ENCODE results near the gene RRBP1. TPM values are rescaled to one million over a fixed set of nuclear protein-coding genes. Genes with fewer than 3 reads are reported as not detected.
"Not testable (repeated sequence)": the region's sequence is repeated elsewhere in the genome, so short reads cannot be mapped to it uniquely, and the experiment has no call there.

Gene RRBP1
- total RNA-seq, 1 experiment from 2014 or later: 83.3 TPM

DNA sequence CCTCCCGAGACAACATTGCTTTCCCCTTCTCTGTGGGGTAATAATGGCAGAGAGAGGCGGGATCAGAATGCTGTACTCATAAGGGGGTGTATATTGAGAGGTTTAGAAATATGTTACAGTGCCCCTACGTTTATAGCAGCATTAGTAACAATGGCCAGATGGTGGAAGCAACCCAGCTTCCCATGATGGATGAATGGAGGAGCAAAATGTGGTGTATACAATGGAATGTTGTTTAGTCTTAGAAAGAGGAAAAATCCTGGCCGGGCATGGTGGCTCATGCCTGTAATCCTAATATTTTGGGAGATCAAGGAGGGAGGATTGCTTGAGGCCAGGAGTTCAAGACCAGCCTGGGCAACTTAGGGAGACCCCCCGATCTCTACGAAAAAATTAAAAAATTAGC lies 30.7 kb upstream of the RRBP1 start:
- no peak for DNase-seq
- Histone ChIP-seq H3K9me3 (no peaks in the 10 kb centered on the region), H3K27me3 (no peaks in the 10 kb centered on the region), H3K4me3 (no peak overlapping the region), H3K36me3 (no peaks in the 10 kb centered on the region)

DNA sequence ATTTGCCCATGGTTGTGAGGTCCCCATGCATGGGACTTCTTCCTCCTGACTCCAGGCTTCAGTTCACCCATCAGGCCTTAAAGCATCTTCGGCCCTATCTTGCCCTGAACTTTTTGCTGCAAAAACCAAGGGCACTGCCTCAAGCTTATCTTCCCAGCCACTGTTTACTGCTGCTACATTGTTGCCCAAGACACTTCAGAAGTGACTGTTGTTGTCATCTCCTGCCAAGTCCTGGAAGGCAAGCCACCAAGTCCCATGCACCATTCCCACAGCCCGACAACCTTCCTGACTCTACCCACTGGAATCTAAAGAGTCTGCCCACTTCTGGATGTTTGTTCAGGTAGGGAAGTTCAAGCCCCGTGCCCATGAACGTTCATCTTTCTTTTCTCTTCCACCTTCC lies 30.2 kb upstream of the RRBP1 start:
- Histone ChIP-seq H3K4me3 (no peak overlapping the region), H3K27me3 (no peaks in the 10 kb centered on the region), H3K36me3 (no peaks in the 10 kb centered on the region), H3K9me3 (no peaks in the 10 kb centered on the region)
- DNase-seq: no peak

DNA sequence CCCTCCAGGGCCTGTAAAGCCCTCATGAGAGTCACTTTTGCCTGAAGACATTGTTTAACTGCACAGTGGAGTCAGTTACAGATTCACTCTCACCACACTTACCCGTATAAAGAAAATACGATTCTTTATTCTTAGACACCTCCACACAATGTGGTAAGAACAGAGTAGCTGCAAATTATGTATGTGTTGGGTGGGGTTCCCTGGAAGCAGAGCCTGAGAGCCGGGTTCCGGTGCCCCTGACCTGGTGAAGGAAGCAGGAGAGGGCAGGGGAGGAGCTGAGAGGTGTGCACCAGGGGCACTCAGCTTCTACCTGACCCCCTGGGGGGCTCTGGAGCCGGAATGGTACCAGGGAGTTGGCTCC lies 29.2 kb upstream of the RRBP1 start:
- H3K9me3 ChIP-seq: no peaks in the 10 kb centered on the region
- H3K27me3 ChIP-seq: no peaks in the 10 kb centered on the region
- no peak overlapping the region for H3K4me3 ChIP-seq
- DNase-seq: no peak
- no peaks in the 10 kb centered on the region for H3K36me3 ChIP-seq

DNA sequence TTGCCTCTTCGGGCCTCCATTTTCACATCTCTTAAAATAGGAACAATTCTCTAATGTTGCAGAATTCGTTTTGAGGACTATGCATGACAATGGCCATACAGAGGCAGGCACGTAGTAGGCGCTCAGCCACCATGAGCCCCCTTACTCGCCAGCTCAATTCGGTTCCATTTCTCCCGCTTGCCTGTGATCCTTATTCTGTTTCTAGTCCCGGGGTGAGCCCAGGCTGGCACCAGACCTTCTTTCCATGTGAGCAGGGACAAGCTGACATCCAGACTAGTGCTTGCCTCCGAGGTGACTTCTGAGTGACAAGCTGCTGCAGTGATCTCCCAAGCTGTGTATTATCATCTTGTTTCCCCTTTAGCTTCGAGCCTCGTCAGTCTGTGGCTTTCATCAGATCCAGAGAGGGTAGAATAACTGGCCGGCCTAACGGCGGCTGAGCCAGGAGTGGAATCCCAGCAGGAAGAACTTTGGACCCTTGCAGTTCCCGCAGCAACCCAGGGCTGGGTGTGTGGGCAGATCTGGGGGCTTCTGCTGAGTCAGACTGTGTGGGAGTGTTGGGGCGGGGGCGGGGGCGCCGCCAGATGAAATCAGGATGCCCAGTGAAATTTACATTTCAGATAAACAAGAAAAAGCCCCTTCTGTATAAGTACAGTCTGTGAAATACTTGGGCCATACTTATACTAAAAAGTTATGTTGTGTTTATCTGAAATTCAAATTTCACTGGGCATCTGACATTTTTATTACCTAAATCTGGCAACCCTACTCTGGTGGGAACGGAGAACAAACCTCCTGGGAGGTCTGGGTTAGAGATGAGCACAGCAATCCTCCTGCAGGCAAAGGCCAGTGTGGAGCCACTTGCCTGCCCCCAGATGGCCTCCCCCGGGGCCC lies 28.6 kb upstream of the RRBP1 start:
- Histone ChIP-seq H3K36me3 (no peaks in the 10 kb centered on the region), H3K9me3 (no peaks in the 10 kb centered on the region), H3K27me3 (no peaks in the 10 kb centered on the region), H3K4me3 (no peak overlapping the region)
- no peak for DNase-seq

DNA sequence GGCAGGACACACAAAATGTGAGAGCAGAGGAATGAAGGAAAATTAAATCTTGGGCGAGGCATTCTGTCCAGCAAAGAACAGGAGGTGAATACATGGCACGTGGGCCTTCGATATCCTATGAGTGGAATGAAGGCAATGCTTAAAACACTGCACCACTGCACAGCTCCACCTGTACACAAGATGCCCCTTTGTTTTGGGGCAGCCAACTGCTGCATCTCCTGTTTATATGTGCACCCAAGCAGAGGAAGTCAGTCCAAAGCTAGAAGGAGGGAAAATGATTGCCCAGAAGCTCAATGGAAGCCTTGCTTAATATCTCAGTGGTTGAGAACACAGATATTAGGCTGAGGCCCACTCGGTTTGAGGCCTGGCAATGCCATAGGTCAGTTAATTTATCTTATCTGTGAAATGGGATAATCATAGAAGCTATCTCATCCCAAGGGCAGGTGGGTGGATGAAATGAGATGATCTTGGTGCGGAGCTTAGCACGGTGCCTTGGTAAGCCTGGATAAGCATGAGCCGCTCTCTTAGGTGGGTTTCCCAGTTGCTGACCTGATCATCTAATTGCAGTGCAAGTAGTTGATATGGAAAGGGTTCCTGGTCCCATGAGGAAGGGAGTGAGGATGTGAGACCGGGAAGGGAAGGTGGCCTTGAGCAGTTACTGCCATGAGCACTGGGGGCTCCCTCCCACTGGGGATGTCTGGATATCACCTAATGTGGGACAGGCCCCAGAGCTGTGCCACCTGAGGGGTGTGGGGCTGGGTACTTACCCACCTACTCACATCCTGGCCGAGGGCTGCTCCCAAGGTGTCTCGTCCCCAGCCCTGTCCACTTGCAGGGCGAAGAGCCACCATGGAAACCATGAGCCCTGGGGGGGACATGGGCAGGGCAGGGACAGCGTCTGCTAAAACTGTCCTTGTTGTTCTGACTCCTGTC lies 27.6 kb upstream of the RRBP1 start:
- Histone ChIP-seq H3K36me3 (no peaks in the 10 kb centered on the region), H3K27me3 (no peaks in the 10 kb centered on the region), H3K9me3 (no peaks in the 10 kb centered on the region), H3K4me3 (no peak overlapping the region)
- DNase-seq: no peak

DNA sequence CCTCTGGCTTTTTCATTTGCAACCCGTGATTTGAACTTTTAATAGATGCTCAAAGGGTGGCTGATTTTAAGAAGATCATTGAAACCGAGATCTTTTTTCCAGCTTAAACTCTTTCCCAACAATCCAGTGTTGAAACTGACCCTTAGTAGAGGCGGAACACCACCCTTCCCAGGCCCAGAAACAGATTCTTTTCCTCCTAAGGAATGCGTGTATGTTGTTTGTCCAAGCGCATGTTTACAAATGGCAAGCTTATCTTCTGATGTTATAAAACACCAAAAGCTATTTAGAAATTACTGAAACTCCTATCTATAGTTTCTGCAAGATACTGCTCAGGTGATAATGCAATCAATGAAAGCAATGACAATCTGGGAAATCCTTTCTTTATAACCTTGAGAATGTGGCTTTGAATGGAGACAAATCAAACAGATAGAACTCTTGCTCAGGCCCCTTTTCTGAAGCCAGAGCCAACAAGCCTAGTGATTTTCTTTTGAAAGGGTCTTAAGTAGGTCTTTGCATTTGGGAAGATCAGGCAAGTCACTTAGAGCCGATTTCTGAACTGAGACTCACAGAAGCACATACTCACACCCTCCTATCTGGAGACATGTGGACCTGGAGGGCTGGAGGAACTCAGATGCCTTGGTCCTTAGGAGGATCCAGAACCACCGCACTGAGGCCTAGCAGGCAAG lies 26.8 kb upstream of the RRBP1 start:
- Histone ChIP-seq H3K27me3 (no peaks in the 10 kb centered on the region), H3K36me3 (no peaks in the 10 kb centered on the region), H3K4me3 (no peak overlapping the region), H3K9me3 (no peaks in the 10 kb centered on the region)
- no peak for DNase-seq

DNA sequence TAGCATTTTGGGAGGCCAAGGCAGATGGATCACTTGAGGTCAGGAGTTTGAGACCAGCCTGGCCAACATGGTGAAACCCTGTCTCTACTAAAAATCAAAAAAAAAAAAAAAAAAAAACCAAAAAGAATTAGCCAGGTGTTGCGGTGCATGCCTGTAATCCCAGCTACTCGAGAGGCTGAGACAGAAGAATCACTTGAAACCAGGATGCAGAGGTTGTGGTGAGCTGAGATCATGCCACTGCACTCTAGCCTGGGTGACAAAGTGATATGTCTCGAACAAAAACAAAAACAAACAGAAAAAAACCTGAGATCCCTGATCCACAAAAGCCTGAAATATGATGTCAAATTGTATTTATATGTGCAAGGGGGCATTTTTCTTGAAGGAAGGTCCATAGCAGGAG lies 25.9 kb upstream of the RRBP1 start:
- H3K36me3 ChIP-seq, DNase-seq, H3K9me3 ChIP-seq, H3K27me3 ChIP-seq, H3K4me3 ChIP-seq: not testable (repeated sequence)

DNA sequence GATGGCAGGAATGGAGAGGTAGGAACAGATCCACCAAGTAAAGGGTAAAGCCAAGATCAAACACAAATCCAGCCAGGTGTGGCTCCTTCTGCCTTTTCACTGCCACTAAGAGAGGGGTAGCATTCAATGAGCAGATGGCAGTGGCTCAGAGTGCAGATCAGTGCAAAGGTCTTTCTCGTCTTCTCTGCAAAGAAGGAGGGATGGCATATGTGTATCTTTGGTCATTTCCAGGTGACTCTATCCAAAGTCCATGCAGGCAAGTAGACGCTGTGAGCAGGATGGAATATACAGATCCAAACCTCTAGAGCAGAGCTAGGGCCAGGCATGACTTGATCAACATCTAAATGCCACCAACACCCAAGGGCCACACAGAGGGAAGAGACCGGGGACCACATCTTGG lies 24.6 kb upstream of the RRBP1 start:
- no peaks in the 10 kb centered on the region for H3K9me3 ChIP-seq
- H3K27me3 ChIP-seq: no peaks in the 10 kb centered on the region
- H3K4me3 ChIP-seq: no peak overlapping the region
- no peaks in the 10 kb centered on the region for H3K36me3 ChIP-seq
- no peak for DNase-seq

DNA sequence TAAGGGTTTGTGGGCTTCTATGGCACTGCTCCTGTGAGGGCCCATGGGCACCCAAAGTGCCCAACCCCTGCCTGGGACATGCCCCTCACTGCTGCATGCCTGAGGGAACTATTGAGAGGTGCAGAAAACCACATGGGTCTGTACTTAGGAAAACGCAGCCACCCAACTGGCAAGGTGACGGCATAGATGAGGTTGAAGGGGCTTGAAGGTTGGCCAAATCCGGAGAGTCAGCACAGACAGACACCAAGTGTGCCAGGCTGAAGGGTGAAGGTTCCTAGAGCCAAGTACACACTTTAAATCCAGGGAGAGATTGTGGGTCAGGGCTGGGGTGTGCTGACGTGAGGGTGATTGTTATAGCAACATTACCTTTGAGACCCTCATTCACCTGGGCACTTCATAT lies 23.9 kb upstream of the RRBP1 start:
- Histone ChIP-seq H3K36me3 (no peaks in the 10 kb centered on the region), H3K4me3 (no peak overlapping the region), H3K27me3 (no peaks in the 10 kb centered on the region), H3K9me3 (no peaks in the 10 kb centered on the region)
- no peak for DNase-seq

DNA sequence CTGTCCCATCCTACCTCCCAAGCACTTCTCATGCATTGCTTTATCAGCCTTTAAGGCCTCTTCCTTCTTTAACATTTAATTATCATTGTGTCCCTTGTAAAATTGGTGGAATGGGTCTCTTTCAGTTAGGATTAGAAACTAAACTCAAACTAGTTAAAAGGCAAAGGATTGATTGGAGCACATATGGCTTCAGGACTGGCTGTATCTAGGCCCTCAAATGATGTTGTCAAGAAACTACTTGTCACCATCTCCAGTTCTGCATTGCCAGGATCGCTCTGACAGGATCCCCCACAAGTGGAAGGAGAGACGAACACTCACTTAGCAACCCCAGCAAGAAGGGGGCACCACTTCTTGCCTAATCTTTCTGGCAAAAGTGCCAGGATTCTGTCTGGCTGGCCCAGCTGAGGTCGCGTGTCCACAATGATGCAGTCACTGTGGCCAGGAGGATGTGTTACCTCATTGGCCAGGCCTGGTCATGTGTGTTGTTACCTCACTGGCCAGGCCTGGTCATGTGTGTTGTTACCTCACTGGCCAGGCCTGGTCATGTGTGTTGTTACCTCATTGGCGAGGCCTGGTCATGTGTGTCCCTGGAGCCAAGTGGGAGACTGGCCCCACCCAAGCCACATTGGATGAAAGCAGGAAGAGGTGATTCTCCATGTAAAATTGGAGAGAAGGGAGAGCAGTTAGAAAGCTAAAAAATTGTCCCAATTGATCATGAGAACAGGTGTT lies 22.7 kb upstream of the RRBP1 start:
- no peaks in the 10 kb centered on the region for H3K36me3 ChIP-seq
- H3K27me3 ChIP-seq: no peaks in the 10 kb centered on the region
- no peaks in the 10 kb centered on the region for H3K9me3 ChIP-seq

DNA sequence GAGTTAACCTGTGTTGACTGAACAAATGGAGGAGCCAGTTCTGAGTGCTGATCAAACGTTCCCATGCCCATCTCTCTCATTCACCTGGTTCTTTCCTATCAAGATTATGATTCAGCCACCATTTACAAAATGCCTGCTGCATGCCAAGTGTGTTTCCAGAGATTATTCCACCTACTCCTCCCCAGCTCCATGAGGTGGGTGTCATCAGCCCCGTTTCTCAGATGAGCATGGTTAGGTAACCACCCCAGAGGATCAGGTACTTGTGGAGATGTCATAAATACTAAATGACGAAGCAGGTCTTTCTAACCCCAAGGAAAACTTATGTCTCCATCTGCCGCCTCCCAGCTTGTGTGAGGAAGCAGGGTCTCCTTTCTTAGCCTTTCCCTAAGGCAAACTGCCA lies 19.8 kb upstream of the RRBP1 start:
- no peaks in the 10 kb centered on the region for H3K36me3 ChIP-seq
- H3K9me3 ChIP-seq: no peaks in the 10 kb centered on the region
- H3K27me3 ChIP-seq: no peaks in the 10 kb centered on the region
- no peak overlapping the region for H3K4me3 ChIP-seq
- DNase-seq: no peak

More for the DNA sequence above, 22.7 kb upstream of the RRBP1 start:
- no peak overlapping the region for H3K4me3 ChIP-seq
- DNase-seq: no peak

DNA sequence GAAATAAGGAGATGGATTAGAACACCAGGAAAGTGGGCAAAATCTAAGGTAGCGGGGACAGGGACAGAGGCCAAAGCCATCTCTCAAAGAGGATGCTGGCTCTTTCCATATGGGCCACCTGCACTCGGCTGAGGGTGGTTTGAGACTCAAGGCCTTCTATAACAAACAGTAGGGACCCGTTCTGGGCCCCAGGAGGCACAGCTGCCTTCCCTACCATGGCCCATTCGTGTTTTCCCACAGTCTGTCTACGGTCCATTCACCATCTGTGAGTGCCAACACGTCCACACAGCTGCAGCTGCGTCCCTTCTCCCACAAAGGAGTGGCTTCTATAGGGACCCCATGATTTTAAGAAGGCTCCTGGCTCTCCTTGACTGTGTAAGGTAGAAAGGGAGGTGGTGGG lies 18.6 kb upstream of the RRBP1 start:
- H3K4me3 ChIP-seq: no peak overlapping the region
- H3K27me3 ChIP-seq: no peaks in the 10 kb centered on the region
- H3K36me3 ChIP-seq: no peaks in the 10 kb centered on the region
- DNase-seq: no peak
- no peaks in the 10 kb centered on the region for H3K9me3 ChIP-seq

DNA sequence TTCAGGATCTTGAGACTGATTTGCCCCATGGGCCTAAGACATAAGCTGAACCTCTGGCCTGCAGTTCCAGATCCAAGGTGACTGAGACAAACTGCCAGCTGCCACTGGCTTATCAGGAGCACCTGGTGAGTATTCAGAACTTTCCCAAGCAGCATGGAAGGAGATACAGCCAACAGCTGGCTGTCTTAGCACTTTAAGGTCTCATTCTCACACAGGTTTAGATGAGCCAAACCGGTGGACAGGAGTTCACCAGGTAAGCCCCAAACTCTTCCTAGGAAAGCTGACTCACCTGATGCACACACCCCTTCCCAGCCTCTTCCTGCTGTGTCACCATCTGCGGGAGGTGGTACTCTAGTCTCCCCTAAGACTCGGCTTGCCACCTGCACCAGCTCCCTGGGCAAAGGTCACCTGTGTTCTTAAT lies 17.9 kb upstream of the RRBP1 start, which contains the start of gene BANF2:
Gene BANF2, plus strand, starts transcription at position 36 of the 421 bp plus-strand sequence. CDS start 25,060 bp downstream, outside the sequence.
- H3K4me3 ChIP-seq: no peak within 1 kb of the TSS
- no peaks in the 10 kb centered on the region for H3K36me3 ChIP-seq
- no peaks in the 10 kb centered on the region for H3K9me3 ChIP-seq
- H3K27me3 ChIP-seq: no peaks in the 10 kb centered on the region
- DNase-seq: no peak

DNA sequence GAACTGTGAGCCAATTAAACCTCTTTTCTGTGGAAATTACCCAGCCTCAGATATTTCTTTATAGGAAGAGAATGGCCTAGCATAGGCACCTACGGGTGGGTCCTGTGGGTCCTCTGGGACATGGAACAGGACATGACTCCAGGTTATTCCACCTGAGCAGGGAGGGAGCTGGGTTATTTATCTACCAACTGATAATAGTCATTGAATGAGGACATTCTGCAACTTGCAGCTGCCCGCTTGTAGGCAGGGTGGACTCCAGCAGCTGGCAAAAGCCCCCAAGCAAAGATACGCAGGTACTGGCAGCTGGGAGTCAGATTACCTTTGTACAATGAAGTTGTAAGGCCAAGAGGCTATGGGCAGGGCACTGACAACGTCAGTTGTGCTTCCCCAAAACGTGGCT lies 16.3 kb upstream of the RRBP1 start:
- no peaks in the 10 kb centered on the region for H3K36me3 ChIP-seq
- no peaks in the 10 kb centered on the region for H3K9me3 ChIP-seq
- no peak overlapping the region for H3K4me3 ChIP-seq
- H3K27me3 ChIP-seq: no peaks in the 10 kb centered on the region
- no peak for DNase-seq

DNA sequence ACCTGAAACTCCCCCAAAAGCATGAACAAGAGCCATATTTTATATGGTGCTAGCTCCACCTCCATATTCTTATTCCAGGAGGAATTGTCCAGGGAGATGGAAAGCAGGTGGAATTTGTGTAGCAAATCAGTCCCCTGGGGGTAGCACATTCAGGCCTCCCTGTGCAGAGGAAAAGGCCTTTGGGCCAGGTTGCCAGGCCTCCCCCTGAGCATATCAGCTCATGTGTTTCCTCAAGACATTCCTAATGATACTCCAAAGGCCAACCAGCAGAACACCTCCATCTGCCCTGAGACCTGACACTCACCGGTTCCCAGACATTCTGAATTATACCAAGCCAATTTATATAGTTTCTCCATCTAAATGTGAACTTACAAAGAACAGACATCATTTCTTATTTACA lies 15.1 kb upstream of the RRBP1 start:
- no peaks in the 10 kb centered on the region for H3K9me3 ChIP-seq
- DNase-seq: no peak
- no peak overlapping the region for H3K4me3 ChIP-seq
- no peaks in the 10 kb centered on the region for H3K36me3 ChIP-seq
- H3K27me3 ChIP-seq: no peaks in the 10 kb centered on the region

DNA sequence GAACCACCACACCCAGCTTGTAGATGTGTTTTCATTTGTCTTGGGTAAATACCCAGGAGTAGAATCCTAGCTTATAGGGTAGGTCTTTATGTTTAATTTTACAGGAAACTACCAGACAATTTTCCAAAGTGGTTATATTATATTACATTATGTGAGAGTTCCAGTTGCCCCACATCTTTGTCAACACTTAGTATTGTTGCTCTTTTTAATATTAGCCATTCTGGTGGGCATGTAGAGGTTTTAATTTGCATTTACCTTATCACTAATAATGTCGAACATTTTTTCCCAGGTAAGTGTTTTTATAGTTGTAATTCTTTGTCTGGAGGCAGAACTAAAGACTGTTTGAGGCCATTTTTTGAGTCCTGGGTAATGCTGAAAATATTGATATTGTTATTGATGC lies 14.2 kb upstream of the RRBP1 start:
- Histone ChIP-seq H3K36me3 (no peaks in the 10 kb centered on the region), H3K4me3 (no peak overlapping the region), H3K27me3 (no peaks in the 10 kb centered on the region), H3K9me3 (no peaks in the 10 kb centered on the region)
- no peak for DNase-seq
